Type B pancreatic cell (in vitro differentiated cells): ENCODE measurements around the gene SPAG16. TPM values are rescaled to one million over a fixed set of nuclear protein-coding genes. Genes with fewer than 3 reads are reported as not detected.

ENCODE experiments used
- DNase-seq: peaks from one replicate; pipeline ENCODE4 v3.0.0; 2021; ENCODE audit warnings: mixed read lengths; ENCODE audit not compliant: unreplicated experiment; ENCODE audit errors: extremely low spot score
- H3K27ac Mint-ChIP-seq: 2 replicates; pipeline ENCODE4 v1.8.0; 2021; ENCODE audit warnings: mild to moderate bottlenecking, mixed read lengths
- H3K27me3 Mint-ChIP-seq: 2 replicates; pipeline ENCODE4 v1.8.0; 2021; ENCODE audit warnings: mixed read lengths
- H3K36me3 Mint-ChIP-seq: 2 replicates; pipeline ENCODE4 v1.8.0; 2021; ENCODE audit warnings: mixed read lengths
- H3K4me1 Mint-ChIP-seq: one replicate; pipeline ENCODE4 v1.8.0; 2021; ENCODE audit warnings: mixed read lengths; ENCODE audit not compliant: unreplicated experiment
- H3K4me3 Mint-ChIP-seq: 2 replicates; pipeline ENCODE4 v1.8.0; 2021; ENCODE audit warnings: mild to moderate bottlenecking, mixed read lengths
- H3K9me3 Mint-ChIP-seq: 2 replicates; pipeline ENCODE4 v1.8.0; 2021; ENCODE audit warnings: mixed read lengths
- total RNA-seq: library from RNA; stranded (reverse); gene quantifications from 2 replicates; pipeline ENCODE4 v1.2.1, GENCODE V29; 2021; ENCODE audit warnings: low replicate concordance
- TF ChIP-seq, protein P1 (sequence below): fragments of 200-600 bp; sonication (generic); conservative IDR thresholded peaks from 2 replicates; pipeline ENCODE4 v1.5.0; 2021; ENCODE audit warnings: antibody characterized with exemption, mild to moderate bottlenecking

The SPAG16 gene
- total RNA-seq, 1 donor from 2014 or later: 54.8 TPM

GRCh38 chr2:214130114-214130513 is 845.9 kb downstream of the SPAG16 start:
- TF ChIP-seq, protein P1, sequence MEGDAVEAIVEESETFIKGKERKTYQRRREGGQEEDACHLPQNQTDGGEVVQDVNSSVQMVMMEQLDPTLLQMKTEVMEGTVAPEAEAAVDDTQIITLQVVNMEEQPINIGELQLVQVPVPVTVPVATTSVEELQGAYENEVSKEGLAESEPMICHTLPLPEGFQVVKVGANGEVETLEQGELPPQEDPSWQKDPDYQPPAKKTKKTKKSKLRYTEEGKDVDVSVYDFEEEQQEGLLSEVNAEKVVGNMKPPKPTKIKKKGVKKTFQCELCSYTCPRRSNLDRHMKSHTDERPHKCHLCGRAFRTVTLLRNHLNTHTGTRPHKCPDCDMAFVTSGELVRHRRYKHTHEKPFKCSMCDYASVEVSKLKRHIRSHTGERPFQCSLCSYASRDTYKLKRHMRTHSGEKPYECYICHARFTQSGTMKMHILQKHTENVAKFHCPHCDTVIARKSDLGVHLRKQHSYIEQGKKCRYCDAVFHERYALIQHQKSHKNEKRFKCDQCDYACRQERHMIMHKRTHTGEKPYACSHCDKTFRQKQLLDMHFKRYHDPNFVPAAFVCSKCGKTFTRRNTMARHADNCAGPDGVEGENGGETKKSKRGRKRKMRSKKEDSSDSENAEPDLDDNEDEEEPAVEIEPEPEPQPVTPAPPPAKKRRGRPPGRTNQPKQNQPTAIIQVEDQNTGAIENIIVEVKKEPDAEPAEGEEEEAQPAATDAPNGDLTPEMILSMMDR: no peak
- no peak for DNase-seq
- Mint-ChIP-seq H3K4me3 (no peak overlapping the region), H3K27ac (no peak overlapping the region), H3K27me3 (no peaks in the 10 kb centered on the region), H3K9me3 (no peaks in the 10 kb centered on the region), H3K36me3 (no peaks in the 10 kb centered on the region), H3K4me1 (no peaks in the 10 kb centered on the region)

GRCh38 chr2:214135966-214136365 is 851.7 kb downstream of the SPAG16 start:
- TF ChIP-seq, protein P1: no peak
- no peaks in the 10 kb centered on the region for H3K9me3 Mint-ChIP-seq
- no peaks in the 10 kb centered on the region for H3K27me3 Mint-ChIP-seq
- no peak for DNase-seq
- H3K27ac Mint-ChIP-seq: no peak overlapping the region
- no peaks in the 10 kb centered on the region for H3K36me3 Mint-ChIP-seq
- H3K4me3 Mint-ChIP-seq: no peak overlapping the region
- H3K4me1 Mint-ChIP-seq: peaks cover 8% of the 10 kb centered on the region

DNA sequence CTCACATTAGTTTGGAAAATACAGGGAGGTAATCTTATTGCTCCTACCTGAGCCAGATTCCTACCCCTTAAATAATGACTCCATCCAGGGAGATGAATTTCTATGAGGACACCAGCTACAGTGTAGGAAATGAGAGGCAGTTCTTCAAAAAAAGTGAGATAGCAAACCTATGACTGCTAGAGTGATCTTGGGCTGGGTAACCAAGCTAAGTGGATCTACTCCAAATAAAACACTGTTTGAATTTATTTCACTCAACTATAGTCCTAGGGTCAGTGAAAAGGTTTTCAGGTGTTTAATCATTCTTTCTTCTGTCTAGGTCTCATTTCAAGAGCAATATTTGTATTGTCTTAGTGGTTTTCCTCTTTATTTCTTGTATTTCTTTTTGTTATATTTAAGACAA is 854.5 kb downstream of the SPAG16 start:
- H3K9me3 Mint-ChIP-seq: no peaks in the 10 kb centered on the region
- H3K27me3 Mint-ChIP-seq: no peaks in the 10 kb centered on the region
- no peak overlapping the region for H3K27ac Mint-ChIP-seq
- no peak overlapping the region for H3K4me3 Mint-ChIP-seq
- peaks cover 8% of the 10 kb centered on the region for H3K4me1 Mint-ChIP-seq
- DNase-seq: no peak
- no peaks in the 10 kb centered on the region for H3K36me3 Mint-ChIP-seq
- TF ChIP-seq, protein P1: no peak

DNA sequence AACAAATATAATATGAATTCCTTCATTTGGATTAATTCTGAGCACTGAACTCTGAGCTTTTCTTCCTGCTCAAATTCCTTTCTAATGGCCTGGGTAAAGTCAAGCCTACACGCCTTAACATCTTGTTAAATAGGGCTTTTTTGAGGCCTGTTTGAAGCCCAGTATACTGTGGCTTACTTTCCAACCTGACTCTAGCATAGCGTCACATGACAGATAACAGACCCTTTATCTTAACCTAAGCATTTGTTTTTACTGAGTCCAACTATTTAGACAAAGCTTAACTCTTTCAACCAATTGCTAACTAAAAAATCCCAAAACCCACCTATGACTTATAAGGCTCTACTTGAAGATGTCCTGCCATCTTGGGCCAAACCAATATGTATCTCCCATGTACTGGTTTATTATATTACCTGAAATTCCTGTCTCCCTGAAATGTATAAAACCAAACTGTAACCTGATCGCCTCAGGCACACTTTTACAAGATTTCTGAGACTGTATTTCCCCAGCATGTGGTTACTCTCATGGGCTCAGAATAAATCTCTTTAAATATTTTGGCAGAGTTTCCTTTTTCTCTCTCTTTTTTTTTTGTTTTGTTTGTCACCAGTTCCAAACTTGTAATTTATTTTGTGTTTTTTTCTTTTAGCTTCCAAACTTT is 855.5 kb downstream of the SPAG16 start:
- TF ChIP-seq, protein P1: no peak
- Mint-ChIP-seq H3K27ac (no peak overlapping the region), H3K27me3 (no peaks in the 10 kb centered on the region), H3K4me1 (peaks cover 8% of the 10 kb centered on the region), H3K9me3 (no peaks in the 10 kb centered on the region), H3K4me3 (no peak overlapping the region), H3K36me3 (no peaks in the 10 kb centered on the region)
- DNase-seq: no peak

DNA sequence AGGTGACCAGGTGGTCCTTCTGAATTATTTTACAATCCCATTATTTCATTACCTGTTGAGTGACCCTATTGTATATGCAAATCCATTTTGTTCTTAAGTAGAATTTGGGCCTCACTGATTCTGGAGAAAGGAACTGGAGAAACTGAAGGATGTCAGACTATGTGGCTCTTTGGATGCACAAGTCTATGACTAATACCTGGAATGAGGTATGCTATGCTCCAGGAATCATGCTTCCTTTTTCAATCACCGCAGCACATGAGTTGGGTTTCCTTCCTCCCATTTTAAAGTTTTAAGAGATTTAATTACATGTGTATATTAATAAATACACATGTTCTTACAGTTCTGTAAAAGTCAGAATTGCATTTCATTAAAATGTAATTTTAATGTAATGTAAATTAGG is 872.7 kb downstream of the SPAG16 start:
- Mint-ChIP-seq H3K36me3 (no peaks in the 10 kb centered on the region), H3K27me3 (no peaks in the 10 kb centered on the region), H3K27ac (no peak overlapping the region), H3K4me1 (no peaks in the 10 kb centered on the region), H3K9me3 (no peaks in the 10 kb centered on the region), H3K4me3 (no peak overlapping the region)
- TF ChIP-seq, protein P1: no peak
- no peak for DNase-seq
